Activated naive CD8-positive, alpha-beta T cell treated with anti-CD3 and anti-CD28 coated beads, Interleukin-2, amount 10 ng/mL, durations not matched to agents 7 days and 5 days (primary cell): ENCODE measurements around the gene EDRF1. TPM values are rescaled to one million over a fixed set of nuclear protein-coding genes. Genes with fewer than 3 reads are reported as not detected.

ENCODE experiments used
- total RNA-seq, 2 experiments: library from RNA; stranded (reverse); gene quantifications; one replicate each; pipeline ENCODE4 v1.2.3, GENCODE V29; 2021

Gene EDRF1
- total RNA-seq, 2 experiments from 2014 or later = 43.9 to 45.8 TPM

Other genes with a start within 250 kb of the EDRF1 start
- not detected for gene TEX36, start 36.5 kb upstream of the EDRF1 start, total RNA-seq
- gene MMP21, start 56.1 kb downstream of the EDRF1 start, total RNA-seq = under 1 TPM; 0.20 to 0.25 TPM
- 10 to 100 TPM; 45.4 to 45.9 TPM for gene UROS, start 103.5 kb downstream of the EDRF1 start, total RNA-seq
- gene BCCIP, start 103.8 kb downstream of the EDRF1 start, total RNA-seq = 10 to 100 TPM; 44.3 to 44.9 TPM
- 10 to 100 TPM; 19.1 to 21.1 TPM for gene DHX32, start 161.6 kb downstream of the EDRF1 start, total RNA-seq
- under 1 TPM; 0.69 to 0.96 TPM for gene FANK1, start 176.9 kb downstream of the EDRF1 start, total RNA-seq